ENCODE measurements around the gene AJM1.

GRCh38 chr9:136885950-136886578 is 43.8 kb downstream of the AJM1 start, which contains the start of gene TRAF2:
- TF ChIP-seq, protein P1, sequence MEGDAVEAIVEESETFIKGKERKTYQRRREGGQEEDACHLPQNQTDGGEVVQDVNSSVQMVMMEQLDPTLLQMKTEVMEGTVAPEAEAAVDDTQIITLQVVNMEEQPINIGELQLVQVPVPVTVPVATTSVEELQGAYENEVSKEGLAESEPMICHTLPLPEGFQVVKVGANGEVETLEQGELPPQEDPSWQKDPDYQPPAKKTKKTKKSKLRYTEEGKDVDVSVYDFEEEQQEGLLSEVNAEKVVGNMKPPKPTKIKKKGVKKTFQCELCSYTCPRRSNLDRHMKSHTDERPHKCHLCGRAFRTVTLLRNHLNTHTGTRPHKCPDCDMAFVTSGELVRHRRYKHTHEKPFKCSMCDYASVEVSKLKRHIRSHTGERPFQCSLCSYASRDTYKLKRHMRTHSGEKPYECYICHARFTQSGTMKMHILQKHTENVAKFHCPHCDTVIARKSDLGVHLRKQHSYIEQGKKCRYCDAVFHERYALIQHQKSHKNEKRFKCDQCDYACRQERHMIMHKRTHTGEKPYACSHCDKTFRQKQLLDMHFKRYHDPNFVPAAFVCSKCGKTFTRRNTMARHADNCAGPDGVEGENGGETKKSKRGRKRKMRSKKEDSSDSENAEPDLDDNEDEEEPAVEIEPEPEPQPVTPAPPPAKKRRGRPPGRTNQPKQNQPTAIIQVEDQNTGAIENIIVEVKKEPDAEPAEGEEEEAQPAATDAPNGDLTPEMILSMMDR (conservative IDR thresholded peaks at IDR 0.05) = no peak
- no peak for TF ChIP-seq EZH2 (IDR thresholded peaks at IDR 0.05; ENCODE audit: low read depth)

Data from PC-9 (cell line).